Progenitor cell of endocrine pancreas (in vitro differentiated cells): ENCODE measurements around the gene USP48. TPM values are rescaled to one million over a fixed set of nuclear protein-coding genes. Genes with fewer than 3 reads are reported as not detected.
A peak's percentile ranks its signal among the peaks of the same experiment; 100 is the strongest.
"Not testable (repeated sequence)": the region's sequence is repeated elsewhere in the genome, so short reads cannot be mapped to it uniquely, and the experiment has no call there.

ENCODE experiments used
- DNase-seq: peaks from one replicate; pipeline ENCODE4 v3.0.0; 2021; ENCODE audit warnings: low spot score; ENCODE audit not compliant: unreplicated experiment
- H3K27ac Mint-ChIP-seq: 2 replicates; pipeline ENCODE4 v1.8.0; 2021; ENCODE audit warnings: mild to moderate bottlenecking, moderate library complexity, mixed read lengths
- H3K27me3 Mint-ChIP-seq: 2 replicates; pipeline ENCODE4 v1.8.0; 2021; ENCODE audit warnings: mixed read lengths
- H3K36me3 Mint-ChIP-seq: 2 replicates; pipeline ENCODE4 v1.8.0; 2022; ENCODE audit warnings: mixed read lengths; ENCODE audit not compliant: insufficient read depth
- H3K4me1 Mint-ChIP-seq: 2 replicates; pipeline ENCODE4 v1.8.0; 2021; ENCODE audit warnings: low read depth, mixed read lengths
- H3K4me3 Mint-ChIP-seq: 2 replicates; pipeline ENCODE4 v1.8.0; 2021; ENCODE audit warnings: low read depth, mild to moderate bottlenecking, moderate library complexity, mixed read lengths
- H3K9me3 Mint-ChIP-seq: 2 replicates; pipeline ENCODE4 v1.8.0; 2021; ENCODE audit warnings: low read depth, mixed read lengths
- total RNA-seq: library from RNA; stranded (reverse); gene quantifications from 2 replicates; pipeline ENCODE4 v1.2.1, GENCODE V29; 2021
- TF ChIP-seq, protein P1 (sequence below): fragments of 200-600 bp; sonication (generic); IDR thresholded peaks from one replicate; pipeline ENCODE4 v1.5.0; 2021; ENCODE audit warnings: antibody characterized with exemption, mild to moderate bottlenecking; ENCODE audit not compliant: unreplicated experiment

USP48 gene
- total RNA-seq, 1 donor from 2014 or later: 77.3 TPM

DNA sequence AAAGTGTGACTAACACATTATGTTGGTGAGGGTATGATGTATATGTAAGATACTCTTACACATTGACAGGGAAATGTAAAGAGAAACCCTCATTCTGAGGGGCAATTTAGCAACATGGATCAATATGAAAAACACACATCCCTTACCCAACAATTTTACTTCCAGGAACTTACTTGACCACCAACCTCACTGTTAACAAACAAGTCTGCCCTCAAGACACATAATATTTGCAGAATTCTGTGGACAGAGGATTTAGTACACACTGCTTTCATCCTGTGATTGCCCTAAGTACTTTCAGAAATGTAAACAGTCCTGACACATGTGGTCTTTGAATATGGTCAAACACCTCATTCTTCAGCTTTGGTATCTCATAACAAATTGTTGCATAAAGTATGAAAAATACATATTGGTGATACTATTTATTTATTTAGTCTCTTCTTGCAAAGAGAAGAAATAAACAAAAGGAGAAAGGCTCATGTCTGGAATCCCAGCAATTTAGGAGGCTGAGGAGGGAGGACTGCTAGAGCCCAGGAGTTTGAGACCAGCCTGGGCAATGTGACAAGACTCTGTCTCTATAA lies 6.9 kb downstream of the USP48 start:
- Mint-ChIP-seq H3K36me3 (peaks cover 1% of the 10 kb centered on the region), H3K4me3 (no peak overlapping the region), H3K4me1 (peaks cover 14% of the 10 kb centered on the region), H3K27me3 (no peaks in the 10 kb centered on the region), H3K27ac (peak overlapping the region; percentile 24), H3K9me3 (no peaks in the 10 kb centered on the region)
- no peak for DNase-seq
- TF ChIP-seq, protein P1, sequence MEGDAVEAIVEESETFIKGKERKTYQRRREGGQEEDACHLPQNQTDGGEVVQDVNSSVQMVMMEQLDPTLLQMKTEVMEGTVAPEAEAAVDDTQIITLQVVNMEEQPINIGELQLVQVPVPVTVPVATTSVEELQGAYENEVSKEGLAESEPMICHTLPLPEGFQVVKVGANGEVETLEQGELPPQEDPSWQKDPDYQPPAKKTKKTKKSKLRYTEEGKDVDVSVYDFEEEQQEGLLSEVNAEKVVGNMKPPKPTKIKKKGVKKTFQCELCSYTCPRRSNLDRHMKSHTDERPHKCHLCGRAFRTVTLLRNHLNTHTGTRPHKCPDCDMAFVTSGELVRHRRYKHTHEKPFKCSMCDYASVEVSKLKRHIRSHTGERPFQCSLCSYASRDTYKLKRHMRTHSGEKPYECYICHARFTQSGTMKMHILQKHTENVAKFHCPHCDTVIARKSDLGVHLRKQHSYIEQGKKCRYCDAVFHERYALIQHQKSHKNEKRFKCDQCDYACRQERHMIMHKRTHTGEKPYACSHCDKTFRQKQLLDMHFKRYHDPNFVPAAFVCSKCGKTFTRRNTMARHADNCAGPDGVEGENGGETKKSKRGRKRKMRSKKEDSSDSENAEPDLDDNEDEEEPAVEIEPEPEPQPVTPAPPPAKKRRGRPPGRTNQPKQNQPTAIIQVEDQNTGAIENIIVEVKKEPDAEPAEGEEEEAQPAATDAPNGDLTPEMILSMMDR: no peak

DNA sequence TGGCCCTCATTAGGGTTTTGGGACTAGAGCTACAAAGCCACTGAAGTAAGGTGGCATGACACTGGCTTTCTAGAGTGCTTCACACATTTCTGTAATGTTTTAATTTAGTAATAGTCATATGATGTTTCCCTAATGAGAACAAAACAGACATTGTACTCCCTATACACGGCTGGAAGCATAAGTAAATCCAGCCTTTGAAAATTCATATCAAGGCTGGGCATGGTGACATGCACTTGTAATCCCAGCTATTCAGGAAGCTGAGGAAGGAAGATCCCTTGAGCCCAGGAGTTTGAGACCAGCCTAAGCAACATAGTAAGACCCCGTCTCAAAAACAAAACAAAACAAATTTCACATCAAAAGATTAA lies 7.4 kb downstream of the USP48 start:
- peaks cover 14% of the 10 kb centered on the region for H3K4me1 Mint-ChIP-seq
- TF ChIP-seq, protein P1: no peak
- peaks cover 1% of the 10 kb centered on the region for H3K36me3 Mint-ChIP-seq
- H3K27me3 Mint-ChIP-seq: no peaks in the 10 kb centered on the region
- H3K27ac Mint-ChIP-seq: peak overlapping the region; percentile 85
- no peaks in the 10 kb centered on the region for H3K9me3 Mint-ChIP-seq
- H3K4me3 Mint-ChIP-seq: no peak overlapping the region
- DNase-seq: no peak

DNA sequence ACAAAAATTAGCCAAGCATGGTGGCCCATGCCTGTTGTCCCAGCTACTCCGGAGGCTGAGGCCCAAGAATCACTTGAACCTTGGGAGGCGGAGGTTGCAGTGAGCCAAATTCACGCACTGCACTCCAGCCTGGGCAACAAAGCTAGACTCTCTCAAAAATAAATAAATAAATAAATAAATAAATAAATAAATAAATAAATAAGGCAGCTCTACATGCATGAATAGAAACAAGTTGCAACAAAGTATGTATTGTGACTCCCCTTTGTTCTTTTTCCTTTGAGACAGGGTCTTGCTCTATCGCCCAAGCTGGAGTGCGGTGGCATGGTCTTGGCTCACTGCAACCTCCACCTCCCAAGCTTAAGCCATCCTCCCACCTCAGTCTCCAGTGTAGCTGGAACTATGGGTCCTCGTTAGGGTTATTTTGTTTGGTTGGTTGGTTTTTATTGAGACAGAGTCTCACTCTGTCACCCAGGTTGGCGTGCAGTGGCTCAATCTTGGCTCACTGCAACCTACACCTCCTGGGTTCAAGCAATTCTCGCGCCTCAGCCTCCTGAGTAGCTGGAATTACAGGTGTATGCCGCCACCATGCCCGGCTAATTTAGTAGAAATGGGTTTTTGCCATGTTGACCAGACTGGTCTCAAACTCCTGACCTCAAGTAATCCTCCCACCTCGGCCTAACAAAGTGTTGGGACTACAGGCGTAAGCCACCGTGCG lies 8.0 kb downstream of the USP48 start:
- H3K9me3 Mint-ChIP-seq: no peaks in the 10 kb centered on the region
- H3K4me3 Mint-ChIP-seq: no peak overlapping the region
- H3K36me3 Mint-ChIP-seq: peaks cover 1% of the 10 kb centered on the region
- DNase-seq: no peak
- no peak overlapping the region for H3K27ac Mint-ChIP-seq
- H3K4me1 Mint-ChIP-seq: peaks cover 10% of the 10 kb centered on the region
- H3K27me3 Mint-ChIP-seq: no peaks in the 10 kb centered on the region
- TF ChIP-seq, protein P1: no peak

DNA sequence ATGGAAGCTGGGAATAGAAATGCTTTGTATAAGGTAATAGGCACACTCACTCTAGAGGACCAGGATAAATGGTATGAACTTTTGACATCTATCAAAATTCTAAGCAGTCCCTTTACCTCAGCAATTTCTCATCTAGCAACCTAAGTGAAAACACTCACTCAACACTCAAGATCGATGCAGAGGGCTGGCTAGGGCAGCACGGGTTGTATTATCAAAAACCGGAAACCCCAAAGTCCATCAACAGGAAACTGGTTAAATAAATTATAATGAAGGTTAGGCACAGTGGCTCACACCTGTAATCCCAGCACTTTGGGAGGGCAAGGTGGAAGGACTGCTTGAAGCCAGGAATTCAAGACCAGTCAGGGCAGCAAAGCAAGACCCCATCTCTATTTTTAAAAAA lies 9.4 kb downstream of the USP48 start:
- TF ChIP-seq, protein P1: no peak

DNA sequence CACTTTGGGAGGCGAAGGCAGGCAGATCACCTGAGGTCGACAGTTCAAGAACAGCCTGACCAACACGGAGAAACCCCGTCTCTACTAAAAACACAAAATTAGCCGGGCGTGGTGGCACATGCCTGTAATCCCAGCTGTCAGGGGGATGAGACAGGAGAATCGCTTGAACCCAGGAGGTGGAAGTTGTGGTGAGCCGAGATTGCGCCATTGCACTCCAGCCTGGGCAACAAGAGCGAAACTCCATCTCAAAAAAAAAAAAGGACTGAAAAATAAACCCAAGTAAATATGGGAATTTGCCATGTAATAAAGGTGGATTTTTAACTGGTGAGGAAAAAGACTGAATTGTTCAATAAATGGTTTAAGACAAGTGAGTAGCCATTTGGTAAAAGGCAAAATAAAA lies 11.3 kb downstream of the USP48 start:
- DNase-seq, H3K4me1 Mint-ChIP-seq, H3K4me3 Mint-ChIP-seq, H3K36me3 Mint-ChIP-seq, H3K27me3 Mint-ChIP-seq, H3K27ac Mint-ChIP-seq, H3K9me3 Mint-ChIP-seq: not testable (repeated sequence)

More for the DNA sequence above, 9.4 kb downstream of the USP48 start:
- Mint-ChIP-seq H3K36me3 (no peaks in the 10 kb centered on the region), H3K4me3 (no peak overlapping the region), H3K4me1 (peaks cover 10% of the 10 kb centered on the region), H3K27ac (no peak overlapping the region), H3K9me3 (no peaks in the 10 kb centered on the region), H3K27me3 (no peaks in the 10 kb centered on the region)
- no peak for DNase-seq

DNA sequence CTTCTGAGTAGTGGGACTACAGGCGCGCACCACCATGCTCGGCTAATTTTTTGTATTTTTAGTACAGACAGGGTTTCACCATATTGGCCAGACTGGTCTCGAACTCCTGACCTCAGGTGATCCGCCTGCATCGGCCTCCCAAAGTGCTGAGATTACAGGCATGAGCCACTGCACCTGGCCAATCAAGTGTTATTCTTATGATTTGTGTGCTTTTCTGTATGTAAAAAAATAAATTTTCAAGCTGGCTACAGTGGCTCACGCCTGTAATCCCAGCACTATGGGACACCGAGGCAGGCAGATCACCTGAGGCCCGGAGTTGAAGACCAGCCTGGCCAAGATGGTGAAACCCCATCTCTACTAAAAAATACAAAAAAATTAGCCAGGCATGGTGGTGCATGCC lies 12.3 kb downstream of the USP48 start:
- H3K9me3 Mint-ChIP-seq, H3K27me3 Mint-ChIP-seq, DNase-seq, H3K4me3 Mint-ChIP-seq, H3K36me3 Mint-ChIP-seq, H3K27ac Mint-ChIP-seq, H3K4me1 Mint-ChIP-seq: not testable (repeated sequence)
